SK-N-SH (cell line): ENCODE measurements around the gene MOK.
"Not testable (repeated sequence)": the region's sequence is repeated elsewhere in the genome, so short reads cannot be mapped to it uniquely, and the experiment has no call there.

Source experiments
- CTCF ChIP-seq: fragments of 200-600 bp; sonication (generic); IDR thresholded peaks from 2 replicates; pipeline ENCODE4 v1.6.1; 2017; ENCODE audit warnings: antibody characterized with exemption, mild to moderate bottlenecking, moderate library complexity
- EP300 ChIP-seq, 2 experiments: IDR thresholded peaks; 2 replicates each; pipeline versions ENCODE4 v1.4.0 to v1.6.1; 2012; ENCODE audit warnings: borderline replicate concordance in 1 of 2, low read depth in 1 of 2, low read length in 1 of 2
- EZH2phosphoT487 ChIP-seq: fragments of 200-600 bp; sonication (generic); IDR thresholded peaks from 2 replicates; pipeline ENCODE4 v1.6.1; 2017; ENCODE audit warnings: low read depth, mixed run types, mild to moderate bottlenecking, antibody characterized with exemption, moderate library complexity, borderline replicate concordance
- MXI1 ChIP-seq: IDR thresholded peaks from 2 replicates; pipeline ENCODE4 v1.6.1; 2012; ENCODE audit warnings: mild to moderate bottlenecking, low read depth, low read length, improper control_type of control experiment
- NRF1 ChIP-seq: IDR thresholded peaks from 2 replicates; pipeline ENCODE4 v1.6.1; 2012; ENCODE audit warnings: low read depth, mild to moderate bottlenecking, low read length
- POLR2AphosphoS5 ChIP-seq: IDR thresholded peaks from 2 replicates; pipeline ENCODE4 v1.6.1; 2012; ENCODE audit warnings: low read depth, low read length
- RFX5 ChIP-seq: IDR thresholded peaks from 2 replicates; pipeline ENCODE4 v1.6.1; 2012; ENCODE audit warnings: mild to moderate bottlenecking, improper control_type of control experiment, low read length
- SIN3A ChIP-seq: IDR thresholded peaks from 2 replicates; pipeline ENCODE4 v1.6.1; 2012; ENCODE audit warnings: low read depth, mild to moderate bottlenecking, low read length, moderate library complexity, borderline replicate concordance
- USF1 ChIP-seq: IDR thresholded peaks from 2 replicates; pipeline ENCODE4 v1.4.0; 2012; ENCODE audit warnings: low read depth, borderline replicate concordance
- TF ChIP-seq, protein P1 (sequence below): IDR thresholded peaks from 2 replicates; pipeline ENCODE4 v1.4.0; 2012; ENCODE audit warnings: low read depth

DNA sequence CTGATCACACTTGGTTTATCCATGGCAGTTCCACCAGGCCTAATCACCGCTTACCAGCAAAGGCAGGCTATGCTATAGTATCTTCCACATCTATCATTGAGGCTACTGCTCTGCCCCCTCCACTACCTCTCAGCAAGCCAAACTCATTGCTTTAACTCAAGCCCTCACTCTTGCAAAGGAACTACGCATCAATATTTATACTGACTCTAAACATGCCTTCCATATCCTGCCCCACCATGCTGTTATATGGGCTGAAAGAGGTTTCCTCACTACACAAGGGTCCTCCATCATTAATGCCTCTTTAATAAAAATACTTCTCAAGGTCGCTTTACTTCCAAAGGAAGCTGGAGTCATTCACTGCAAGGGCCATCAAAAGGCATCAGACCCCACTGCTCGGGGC is 61.2 kb downstream of the MOK start:
- TF ChIP-seq CTCF; SIN3A; EP300 (IDR thresholded peaks at IDR 0.05; ENCODE audit: borderline replicate concordance in 1 of 2, low read depth in 1 of 2, low read length in 1 of 2); RFX5; NRF1; POLR2AphosphoS5; USF1; EZH2phosphoT487; MXI1: not testable (repeated sequence)
- TF ChIP-seq, protein P1, sequence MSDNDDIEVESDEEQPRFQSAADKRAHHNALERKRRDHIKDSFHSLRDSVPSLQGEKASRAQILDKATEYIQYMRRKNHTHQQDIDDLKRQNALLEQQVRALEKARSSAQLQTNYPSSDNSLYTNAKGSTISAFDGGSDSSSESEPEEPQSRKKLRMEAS: not testable (repeated sequence)
